ENCODE results near the gene MAPRE3.

The MAPRE3 gene

DNA sequence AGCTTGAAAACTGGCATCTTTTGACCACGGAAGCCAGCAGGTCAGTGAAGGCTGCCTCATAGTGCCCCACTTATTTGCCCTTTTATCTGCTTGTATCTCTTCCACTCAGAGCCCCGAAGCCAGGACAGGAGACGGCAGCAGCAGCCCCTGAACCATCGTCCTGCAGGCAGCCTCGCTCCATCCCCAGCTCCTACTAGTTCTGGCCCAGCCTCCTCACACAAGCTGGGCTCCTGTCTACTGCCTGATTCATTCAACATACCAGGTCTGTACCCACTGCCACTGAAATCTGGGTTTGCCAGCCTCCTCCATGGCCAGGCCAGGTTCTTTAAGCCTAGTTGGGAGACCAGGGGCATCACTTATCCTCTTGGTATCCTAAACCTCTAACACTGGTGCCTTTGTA is 96.9 kb downstream of the MAPRE3 start:
- no peak for TF ChIP-seq ESRRG (CRISPR knock-in tag; IDR thresholded peaks at IDR 0.05)
- no peak for TF ChIP-seq ZNF8 (CRISPR knock-in tag; IDR thresholded peaks at IDR 0.05)
- no peak for ATAC-seq

DNA sequence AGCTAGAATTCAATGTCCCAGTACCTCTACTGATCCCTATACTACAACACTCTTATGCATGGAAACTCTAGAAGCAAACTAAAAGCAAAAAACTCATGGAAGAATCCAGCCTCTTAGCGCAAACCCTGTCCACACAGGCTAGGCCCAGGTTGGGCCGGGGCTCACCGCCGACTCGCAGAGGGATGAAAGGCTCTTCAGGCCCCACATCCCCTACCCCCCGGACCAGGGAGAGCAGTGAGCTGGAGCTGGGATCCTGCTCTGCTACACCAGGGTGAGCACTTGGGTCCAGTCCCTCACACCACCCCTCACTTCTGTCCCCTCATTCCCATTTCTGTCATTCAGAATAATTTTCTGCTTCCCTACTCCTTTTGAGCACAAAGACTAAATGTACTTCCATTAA is 99.0 kb downstream of the MAPRE3 start:
- TF ChIP-seq ZNF8 (CRISPR knock-in tag; IDR thresholded peaks at IDR 0.05) (no peak), RARB (CRISPR knock-in tag; IDR thresholded peaks at IDR 0.05) (no peak), PPARA (CRISPR knock-in tag; IDR thresholded peaks at IDR 0.05; ENCODE audit: borderline replicate concordance) (no peak), ZFP3 (CRISPR knock-in tag; IDR thresholded peaks at IDR 0.05) (no peak), CSDC2 (CRISPR knock-in tag; IDR thresholded peaks at IDR 0.05) (no peak), SNAI2 (CRISPR knock-in tag; IDR thresholded peaks at IDR 0.05) (no peak), ARNTL (CRISPR knock-in tag; IDR thresholded peaks at IDR 0.05; ENCODE audit: borderline replicate concordance, low read depth) (no peak), ZC3H10 (CRISPR knock-in tag; IDR thresholded peaks at IDR 0.05) (no peak), POU6F1 (CRISPR knock-in tag; IDR thresholded peaks at IDR 0.05; ENCODE audit: borderline replicate concordance, low read depth) (no peak), ZNF70 (CRISPR knock-in tag; IDR thresholded peaks at IDR 0.05) (no peak), TOX (CRISPR knock-in tag; IDR thresholded peaks at IDR 0.05; ENCODE audit: borderline replicate concordance) (no peak), ISL1 (CRISPR knock-in tag; IDR thresholded peaks at IDR 0.05) (no peak), TCF4 (CRISPR knock-in tag; IDR thresholded peaks at IDR 0.05; ENCODE audit: borderline replicate concordance) (no peak), OSR1 (CRISPR knock-in tag; IDR thresholded peaks at IDR 0.05) (no peak), ZFP30 (CRISPR knock-in tag; IDR thresholded peaks at IDR 0.05) (no peak), CREB5 (CRISPR knock-in tag; IDR thresholded peaks at IDR 0.05; ENCODE audit: low read depth) (no peak), ZNF565 (CRISPR knock-in tag; conservative IDR thresholded peaks at IDR 0.05; ENCODE audit: low read depth) (no peak)
- TF ChIP-seq, protein P1, sequence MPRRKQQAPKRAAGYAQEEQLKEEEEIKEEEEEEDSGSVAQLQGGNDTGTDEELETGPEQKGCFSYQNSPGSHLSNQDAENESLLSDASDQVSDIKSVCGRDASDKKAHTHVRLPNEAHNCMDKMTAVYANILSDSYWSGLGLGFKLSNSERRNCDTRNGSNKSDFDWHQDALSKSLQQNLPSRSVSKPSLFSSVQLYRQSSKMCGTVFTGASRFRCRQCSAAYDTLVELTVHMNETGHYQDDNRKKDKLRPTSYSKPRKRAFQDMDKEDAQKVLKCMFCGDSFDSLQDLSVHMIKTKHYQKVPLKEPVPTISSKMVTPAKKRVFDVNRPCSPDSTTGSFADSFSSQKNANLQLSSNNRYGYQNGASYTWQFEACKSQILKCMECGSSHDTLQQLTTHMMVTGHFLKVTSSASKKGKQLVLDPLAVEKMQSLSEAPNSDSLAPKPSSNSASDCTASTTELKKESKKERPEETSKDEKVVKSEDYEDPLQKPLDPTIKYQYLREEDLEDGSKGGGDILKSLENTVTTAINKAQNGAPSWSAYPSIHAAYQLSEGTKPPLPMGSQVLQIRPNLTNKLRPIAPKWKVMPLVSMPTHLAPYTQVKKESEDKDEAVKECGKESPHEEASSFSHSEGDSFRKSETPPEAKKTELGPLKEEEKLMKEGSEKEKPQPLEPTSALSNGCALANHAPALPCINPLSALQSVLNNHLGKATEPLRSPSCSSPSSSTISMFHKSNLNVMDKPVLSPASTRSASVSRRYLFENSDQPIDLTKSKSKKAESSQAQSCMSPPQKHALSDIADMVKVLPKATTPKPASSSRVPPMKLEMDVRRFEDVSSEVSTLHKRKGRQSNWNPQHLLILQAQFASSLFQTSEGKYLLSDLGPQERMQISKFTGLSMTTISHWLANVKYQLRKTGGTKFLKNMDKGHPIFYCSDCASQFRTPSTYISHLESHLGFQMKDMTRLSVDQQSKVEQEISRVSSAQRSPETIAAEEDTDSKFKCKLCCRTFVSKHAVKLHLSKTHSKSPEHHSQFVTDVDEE (CRISPR knock-in tag; IDR thresholded peaks at IDR 0.05): no peak
- TF ChIP-seq, protein P2, sequence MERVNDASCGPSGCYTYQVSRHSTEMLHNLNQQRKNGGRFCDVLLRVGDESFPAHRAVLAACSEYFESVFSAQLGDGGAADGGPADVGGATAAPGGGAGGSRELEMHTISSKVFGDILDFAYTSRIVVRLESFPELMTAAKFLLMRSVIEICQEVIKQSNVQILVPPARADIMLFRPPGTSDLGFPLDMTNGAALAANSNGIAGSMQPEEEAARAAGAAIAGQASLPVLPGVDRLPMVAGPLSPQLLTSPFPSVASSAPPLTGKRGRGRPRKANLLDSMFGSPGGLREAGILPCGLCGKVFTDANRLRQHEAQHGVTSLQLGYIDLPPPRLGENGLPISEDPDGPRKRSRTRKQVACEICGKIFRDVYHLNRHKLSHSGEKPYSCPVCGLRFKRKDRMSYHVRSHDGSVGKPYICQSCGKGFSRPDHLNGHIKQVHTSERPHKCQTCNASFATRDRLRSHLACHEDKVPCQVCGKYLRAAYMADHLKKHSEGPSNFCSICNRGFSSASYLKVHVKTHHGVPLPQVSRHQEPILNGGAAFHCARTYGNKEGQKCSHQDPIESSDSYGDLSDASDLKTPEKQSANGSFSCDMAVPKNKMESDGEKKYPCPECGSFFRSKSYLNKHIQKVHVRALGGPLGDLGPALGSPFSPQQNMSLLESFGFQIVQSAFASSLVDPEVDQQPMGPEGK (CRISPR knock-in tag; IDR thresholded peaks at IDR 0.05; ENCODE audit: borderline replicate concordance): no peak
- no peak for ATAC-seq

- no peak for ATAC-seq
- TF ChIP-seq CSDC2 (CRISPR knock-in tag; IDR thresholded peaks at IDR 0.05): no peak
- no peak for TF ChIP-seq ARNTL (CRISPR knock-in tag; IDR thresholded peaks at IDR 0.05; ENCODE audit: borderline replicate concordance, low read depth)
- no peak for TF ChIP-seq RARB (CRISPR knock-in tag; IDR thresholded peaks at IDR 0.05)
- TF ChIP-seq ZNF70 (CRISPR knock-in tag; IDR thresholded peaks at IDR 0.05): no peak
- TF ChIP-seq ZFP3 (CRISPR knock-in tag; IDR thresholded peaks at IDR 0.05): no peak
- TF ChIP-seq ZFP30 (CRISPR knock-in tag; IDR thresholded peaks at IDR 0.05): no peak
- no peak for TF ChIP-seq TOX (CRISPR knock-in tag; IDR thresholded peaks at IDR 0.05; ENCODE audit: borderline replicate concordance)
- TF ChIP-seq CSRNP3 (CRISPR knock-in tag; IDR thresholded peaks at IDR 0.05): no peak
- no peak for TF ChIP-seq CREB5 (CRISPR knock-in tag; IDR thresholded peaks at IDR 0.05; ENCODE audit: low read depth)
- no peak for TF ChIP-seq ZC3H10 (CRISPR knock-in tag; IDR thresholded peaks at IDR 0.05)
- TF ChIP-seq SNAI2 (CRISPR knock-in tag; IDR thresholded peaks at IDR 0.05): no peak
- no peak for TF ChIP-seq ESRRG (CRISPR knock-in tag; IDR thresholded peaks at IDR 0.05)
Measured at GRCh38 chr2:27069961-27070618, 99.7 kb downstream of the MAPRE3 start.

All from SK-N-SH treated with all-trans-retinoic acid at 6 μM for 48 hours (cell line).